ENCODE results near the gene FNDC3A. TPM values are rescaled to one million over a fixed set of nuclear protein-coding genes. Genes with fewer than 3 reads are reported as not detected.

The FNDC3A gene
- total RNA-seq, 1 donor from 2014 or later: 61.4 TPM

- intact Hi-C loops (cut with DNase I): no loop called here
- Histone ChIP-seq H3K9me3 (peaks cover 5% of the 10 kb centered on the region), H3K36me3 (no peaks in the 10 kb centered on the region), H3K4me1 (no peaks in the 10 kb centered on the region), H3K27me3 (ENCODE audit: low read depth) (no peaks in the 10 kb centered on the region), H3K4me3 (no peak overlapping the region), H3K27ac (no peak overlapping the region)
- TF ChIP-seq CTCF (IDR thresholded peaks at IDR 0.05): no peak
- ATAC-seq: no peak
- DNase-seq: no peak
These were observed 46.9 kb downstream of the FNDC3A start for GRCh38 chr13:49022472-49023144.

GRCh38 chr13:49023431-49023830 is 47.7 kb downstream of the FNDC3A start:
- peaks cover 5% of the 10 kb centered on the region for H3K9me3 ChIP-seq
- H3K27me3 ChIP-seq (ENCODE audit: low read depth): no peaks in the 10 kb centered on the region
- no peak overlapping the region for H3K27ac ChIP-seq
- TF ChIP-seq CTCF (IDR thresholded peaks at IDR 0.05): no peak
- intact Hi-C loops (cut with DNase I): no loop called here
- ATAC-seq: no peak
- no peak for DNase-seq
- H3K36me3 ChIP-seq: no peaks in the 10 kb centered on the region
- no peaks in the 10 kb centered on the region for H3K4me1 ChIP-seq
- no peak overlapping the region for H3K4me3 ChIP-seq

GRCh38 chr13:49026851-49027250 is 51.1 kb downstream of the FNDC3A start:
- Histone ChIP-seq H3K9me3 (peaks cover 5% of the 10 kb centered on the region), H3K4me1 (no peaks in the 10 kb centered on the region), H3K27ac (no peak overlapping the region), H3K36me3 (no peaks in the 10 kb centered on the region), H3K4me3 (no peak overlapping the region), H3K27me3 (ENCODE audit: low read depth) (no peaks in the 10 kb centered on the region)
- ATAC-seq (no peak), DNase-seq (no peak)
- TF ChIP-seq CTCF (IDR thresholded peaks at IDR 0.05): no peak
- intact Hi-C loops (cut with DNase I): no loop called here

GRCh38 chr13:49029570-49029969 is 53.9 kb downstream of the FNDC3A start:
- DNase-seq: no peak
- Histone ChIP-seq H3K27ac (no peak overlapping the region), H3K4me3 (no peak overlapping the region), H3K9me3 (no peaks in the 10 kb centered on the region), H3K27me3 (ENCODE audit: low read depth) (no peaks in the 10 kb centered on the region), H3K4me1 (no peaks in the 10 kb centered on the region), H3K36me3 (no peaks in the 10 kb centered on the region)
- no peak for TF ChIP-seq CTCF (IDR thresholded peaks at IDR 0.05)
- ATAC-seq: no peak
- intact Hi-C loops (cut with DNase I): no loop called here

GRCh38 chr13:49030213-49030612 is 54.5 kb downstream of the FNDC3A start:
- DNase-seq: no peak
- Histone ChIP-seq H3K27ac (no peak overlapping the region), H3K4me3 (no peak overlapping the region), H3K9me3 (no peaks in the 10 kb centered on the region), H3K36me3 (no peaks in the 10 kb centered on the region), H3K27me3 (ENCODE audit: low read depth) (no peaks in the 10 kb centered on the region), H3K4me1 (no peaks in the 10 kb centered on the region)
- intact Hi-C loops (cut with DNase I): no loop called here
- no peak for TF ChIP-seq CTCF (IDR thresholded peaks at IDR 0.05)
- no peak for ATAC-seq
